NK-92 (cell line): ENCODE measurements around the gene SDK1.

Source experiments
- DNase-seq: peaks from one replicate; lab custom pipeline; 2025; ENCODE audit not compliant: unreplicated experiment; lab: John Stamatoyannopoulos, UW

The SDK1 gene

DNA sequence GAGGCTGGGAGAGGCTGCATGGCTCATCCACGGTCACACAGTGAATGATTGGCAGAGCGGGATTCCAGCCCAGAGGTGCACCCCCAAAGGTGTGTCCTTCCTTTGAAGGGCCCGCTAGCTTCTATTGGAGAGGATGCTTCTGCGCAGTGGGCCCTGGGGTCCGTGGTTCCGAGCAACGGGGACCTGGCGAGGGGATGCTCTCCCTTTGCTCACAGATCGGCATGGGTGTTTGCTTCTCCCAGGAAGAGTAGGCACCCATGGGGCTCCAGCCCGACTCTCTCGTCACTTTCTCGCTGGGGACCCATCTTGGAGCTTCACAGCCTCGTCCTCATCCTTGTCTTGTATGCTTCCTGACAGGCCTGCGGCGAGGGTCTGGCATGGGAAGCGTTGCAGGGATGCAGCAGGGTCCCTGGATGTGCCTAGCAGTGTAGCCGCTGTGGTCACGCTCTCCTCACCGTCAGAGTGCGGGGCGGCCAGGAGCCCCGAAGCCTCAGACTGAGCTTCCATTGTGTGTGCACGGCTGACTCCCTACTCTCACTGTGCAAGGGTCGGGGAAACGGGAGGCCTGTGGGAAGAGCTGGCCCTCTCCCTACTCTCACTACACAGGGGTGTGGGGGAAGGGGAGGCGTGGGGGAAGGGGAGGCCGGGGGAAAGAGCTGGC lies 842.6 kb downstream of the SDK1 start:
- DNase-seq, result no peak

GRCh38 chr7:4144172-4144701 lies 843.2 kb downstream of the SDK1 start:
- no peak for DNase-seq

DNA sequence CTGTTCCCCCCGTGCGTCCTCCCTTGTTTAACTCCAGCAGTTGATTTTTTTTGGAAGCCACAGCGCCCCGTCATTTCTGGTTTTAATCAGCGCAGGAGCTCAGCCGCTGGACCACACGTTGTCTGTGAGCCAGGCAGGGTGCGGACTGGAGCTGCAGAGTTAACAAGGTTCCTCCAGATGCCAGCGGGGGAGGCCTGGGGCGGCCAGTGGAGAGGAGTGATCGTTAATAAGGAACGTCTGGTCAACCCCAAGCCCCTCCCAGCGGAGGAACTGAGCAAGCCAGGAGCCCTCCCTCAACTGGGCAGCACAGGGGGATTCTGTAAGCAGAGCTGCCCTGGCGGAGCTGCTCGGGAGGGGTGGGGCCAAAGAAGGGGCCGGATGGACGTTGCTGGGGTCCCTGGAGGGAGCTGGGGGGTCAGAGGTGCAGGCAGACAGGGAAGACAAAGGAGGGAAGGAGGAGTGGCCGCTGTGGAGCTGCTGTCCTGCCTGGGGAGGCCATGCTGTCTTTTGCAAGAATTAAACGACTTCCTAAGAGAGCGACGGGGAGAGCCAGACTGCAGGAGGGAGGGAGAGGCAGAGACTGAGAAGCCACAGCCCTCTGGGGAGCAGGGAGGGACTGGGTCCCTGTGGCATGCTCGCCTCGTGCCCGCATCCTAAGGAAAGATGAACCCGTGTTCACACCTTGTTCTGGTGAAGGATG lies 843.9 kb downstream of the SDK1 start:
- DNase-seq, result no peak

DNA sequence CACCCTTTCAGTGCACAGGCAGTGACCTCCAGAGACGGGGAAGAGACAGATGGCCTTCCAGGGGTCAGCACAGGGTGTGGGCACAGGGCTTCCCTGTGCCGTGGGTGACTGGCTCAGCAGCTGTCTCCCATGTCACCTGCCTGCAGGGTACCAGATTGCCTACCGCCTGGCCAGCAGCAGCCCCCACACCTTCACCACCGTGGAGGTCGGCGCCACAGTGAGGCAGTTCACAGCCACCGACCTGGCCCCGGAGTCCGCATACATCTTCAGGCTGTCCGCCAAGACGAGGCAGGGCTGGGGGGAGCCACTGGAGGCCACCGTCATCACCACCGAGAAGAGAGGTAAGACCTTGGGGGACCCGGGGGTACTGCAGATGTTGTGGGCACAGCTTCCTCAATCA lies 844.5 kb downstream of the SDK1 start:
- no peak for DNase-seq

DNA sequence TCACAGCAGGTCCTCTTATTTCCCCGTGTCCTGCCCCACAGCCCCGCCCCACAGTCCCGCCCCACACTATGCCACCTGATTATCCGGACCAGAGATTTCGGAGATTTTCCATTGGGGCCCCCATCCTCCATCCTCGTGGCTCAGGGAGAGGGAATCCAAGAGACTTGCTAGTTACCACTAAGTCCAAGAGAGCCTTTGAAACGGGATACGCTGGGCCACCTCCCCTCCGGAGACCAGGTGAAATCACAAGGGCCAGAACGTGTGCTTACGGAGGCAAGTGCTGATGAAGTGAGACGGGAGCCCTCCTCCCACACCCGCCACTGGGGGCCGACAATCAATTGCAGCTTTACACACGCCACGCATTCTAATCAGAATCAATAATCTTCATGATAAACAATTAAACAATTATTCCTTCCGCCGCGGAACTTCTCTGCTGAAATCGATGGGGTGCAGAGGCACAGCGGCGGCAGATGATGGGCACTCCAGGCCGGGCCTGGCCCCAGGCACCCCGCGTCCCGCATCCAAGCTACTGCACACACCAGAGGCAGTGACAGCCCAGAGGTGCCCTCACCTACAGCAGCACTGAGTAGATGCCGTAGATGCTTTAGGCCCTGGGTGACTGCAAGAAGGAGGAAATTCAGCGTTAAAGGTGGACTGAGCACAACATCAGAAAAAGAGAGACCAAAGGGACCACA lies 847.0 kb downstream of the SDK1 start:
- no peak for DNase-seq

DNA sequence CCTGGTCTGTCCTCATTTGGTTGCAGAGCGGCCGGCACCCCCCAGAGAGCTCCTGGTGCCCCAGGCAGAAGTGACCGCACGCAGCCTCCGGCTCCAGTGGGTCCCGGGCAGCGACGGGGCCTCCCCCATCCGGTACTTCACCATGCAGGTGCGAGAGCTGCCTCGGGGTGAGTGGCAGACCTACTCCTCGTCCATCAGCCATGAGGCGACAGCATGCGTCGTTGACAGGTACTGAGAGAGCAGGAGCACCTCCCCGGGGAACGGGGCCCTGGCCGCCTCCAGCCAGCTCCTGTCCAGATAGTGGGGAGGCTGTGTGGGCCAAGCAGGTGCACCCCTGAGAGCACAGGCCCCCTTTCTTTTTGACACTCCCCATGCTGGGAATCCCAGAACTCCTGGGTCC lies 848.2 kb downstream of the SDK1 start:
- no peak for DNase-seq

GRCh38 chr7:4149645-4150044 lies 848.6 kb downstream of the SDK1 start:
- no peak for DNase-seq

DNA sequence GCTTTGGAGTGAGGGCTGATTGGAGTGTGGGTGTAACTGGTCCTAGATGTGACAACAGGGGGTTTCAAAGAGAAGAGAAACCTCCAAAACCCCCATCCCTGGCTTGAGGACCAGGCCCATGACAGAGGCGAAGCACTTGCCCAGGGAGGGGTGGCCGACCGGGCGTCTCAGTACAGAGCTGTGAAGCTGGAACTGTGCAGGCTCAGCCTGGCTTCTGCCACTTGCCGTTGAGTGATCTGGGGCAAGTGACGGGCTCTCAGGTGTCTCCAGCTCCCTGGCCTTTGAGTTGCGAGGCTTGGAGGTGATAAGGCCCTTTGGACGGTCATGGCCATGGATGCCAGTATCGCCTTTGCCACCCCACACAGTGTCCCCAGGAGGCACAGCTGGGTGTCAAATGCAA lies 849.7 kb downstream of the SDK1 start:
- no peak for DNase-seq

DNA sequence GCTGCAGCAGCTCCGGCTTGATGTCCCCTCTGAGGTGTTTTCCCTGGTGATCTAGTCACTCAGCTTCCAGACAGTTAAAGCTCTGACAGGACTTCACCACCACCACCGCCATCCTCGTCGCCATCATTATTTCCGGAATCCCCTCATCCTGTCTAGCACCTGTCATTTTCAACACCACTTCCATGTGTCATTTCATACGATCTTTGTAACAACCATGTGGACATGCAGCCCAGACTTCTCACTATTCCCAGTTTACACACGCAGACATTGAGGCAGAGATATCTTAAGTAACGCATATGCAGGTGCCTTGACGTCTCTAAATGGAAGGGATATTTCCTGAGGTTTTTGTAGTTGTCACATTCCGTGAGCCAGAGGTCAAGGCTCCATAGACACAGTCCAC lies 850.5 kb downstream of the SDK1 start:
- DNase-seq, result no peak

GRCh38 chr7:4151926-4152549 lies 851.0 kb downstream of the SDK1 start:
- no peak for DNase-seq

DNA sequence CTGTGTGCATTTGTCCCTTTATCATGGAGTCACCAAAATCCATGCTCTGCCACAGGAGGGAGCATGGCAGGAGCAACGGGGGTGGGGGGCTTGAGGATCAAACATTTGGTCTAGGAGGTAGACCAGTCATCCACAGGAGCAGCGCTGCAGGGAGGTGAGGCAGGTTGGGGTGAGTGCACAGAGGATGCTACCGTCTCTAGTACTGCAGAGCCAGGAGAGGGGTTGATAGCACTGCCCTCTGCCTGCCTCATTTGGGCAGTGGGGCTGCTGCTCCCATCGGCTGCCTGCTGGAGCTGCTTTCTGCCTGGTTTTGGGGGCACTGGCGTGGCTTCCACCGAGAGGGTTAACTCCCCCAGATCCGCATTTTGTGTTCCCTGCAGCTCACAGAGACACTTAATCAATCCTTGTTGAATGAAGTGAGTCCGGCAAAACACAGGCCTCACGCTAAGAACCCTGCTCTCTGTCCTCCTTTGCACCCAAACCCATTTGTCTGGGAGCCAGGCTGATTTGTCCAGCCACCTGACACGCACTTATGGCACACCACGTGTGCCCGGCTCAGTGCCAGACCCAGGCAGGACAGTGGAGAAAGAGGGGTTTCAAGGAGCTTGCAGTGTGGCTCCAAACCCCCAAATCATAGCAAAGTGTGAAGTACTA lies 854.0 kb downstream of the SDK1 start:
- DNase-seq, result no peak

GRCh38 chr7:4156190-4156589 lies 855.1 kb downstream of the SDK1 start:
- DNase-seq, result no peak

- DNase-seq, result no peak
These were observed 856.6 kb downstream of the SDK1 start for GRCh38 chr7:4157651-4158050.

GRCh38 chr7:4158441-4159153 lies 857.5 kb downstream of the SDK1 start:
- no peak for DNase-seq

DNA sequence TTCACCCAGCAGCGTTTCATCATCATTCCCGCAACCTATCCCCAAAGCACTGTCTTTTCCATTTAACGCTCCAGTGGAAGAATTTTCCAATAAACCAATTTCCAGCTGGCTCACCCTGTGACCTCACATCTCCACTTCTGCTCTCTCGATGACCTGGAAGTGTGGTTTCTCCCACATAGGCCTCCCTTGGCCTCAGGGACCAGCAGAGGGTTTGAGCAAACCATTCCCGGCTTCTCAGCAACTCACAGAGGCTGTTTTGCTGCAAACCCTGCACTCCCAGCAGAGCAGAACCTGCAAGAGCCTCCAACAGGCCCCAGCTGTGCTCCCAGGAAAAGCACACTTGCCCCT lies 858.1 kb downstream of the SDK1 start:
- no peak for DNase-seq

- DNase-seq, result no peak
These were observed 858.9 kb downstream of the SDK1 start for GRCh38 chr7:4159761-4160554.

DNA sequence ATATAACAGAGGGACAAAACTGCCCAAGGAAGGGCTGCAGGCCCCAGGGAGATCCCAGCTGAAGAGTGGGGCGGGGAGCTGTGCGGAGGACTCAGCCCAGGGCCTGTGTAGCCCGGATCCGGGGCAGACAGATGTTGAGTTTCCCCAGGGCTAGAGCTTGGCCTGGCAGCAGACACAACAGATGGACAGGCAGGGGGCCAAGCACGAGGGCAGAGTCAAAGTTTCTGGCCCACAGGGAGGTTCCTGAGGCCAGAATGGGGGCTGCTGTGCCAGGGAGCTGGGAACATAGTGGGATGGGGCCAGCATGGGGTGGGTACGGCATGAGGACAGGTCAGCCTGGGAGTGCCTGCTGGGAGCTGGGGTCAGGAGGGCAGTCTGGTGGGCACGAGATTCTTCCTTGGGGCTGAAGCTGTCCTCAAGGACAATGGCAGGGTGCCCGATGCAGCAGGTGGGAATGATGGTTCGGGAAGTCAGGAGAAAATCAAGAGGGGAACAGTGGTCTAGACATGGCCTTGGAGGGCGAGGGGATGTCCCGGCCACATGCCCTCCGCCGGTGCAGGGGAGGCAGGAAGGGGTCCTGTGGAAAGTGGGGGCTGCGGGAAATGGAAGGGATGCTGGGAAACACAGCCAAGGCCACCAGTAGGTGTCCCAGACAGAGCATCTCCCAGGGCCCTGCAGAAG lies 862.0 kb downstream of the SDK1 start:
- no peak for DNase-seq

- no peak for DNase-seq
These were observed 862.6 kb downstream of the SDK1 start for GRCh38 chr7:4163565-4164203.

DNA sequence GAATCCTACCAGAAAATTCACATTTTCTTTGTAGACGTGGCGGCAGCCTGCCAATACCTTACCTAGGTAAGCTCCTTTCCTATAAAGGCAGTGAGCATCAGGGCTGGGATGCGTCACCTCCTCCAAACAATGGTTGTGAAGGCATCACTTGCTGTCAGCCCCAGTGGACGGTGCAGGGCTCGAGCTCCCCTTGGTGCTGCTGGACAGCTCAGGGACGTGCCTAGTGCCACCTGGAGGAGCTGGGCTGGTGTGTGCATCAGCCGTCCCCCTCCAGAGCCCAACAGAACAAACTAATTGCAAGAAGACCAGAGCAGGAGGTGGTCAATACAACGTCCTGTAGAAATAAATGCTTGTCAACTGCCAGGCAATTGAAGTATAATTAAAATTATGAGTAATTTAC lies 863.5 kb downstream of the SDK1 start:
- no peak for DNase-seq
